Activated CD8-positive, alpha-beta T cell treated with anti-CD3 and anti-CD28 coated beads for 36 hours (primary cell): ENCODE data around the gene MYOZ1. TPM values are rescaled to one million over a fixed set of nuclear protein-coding genes. Genes with fewer than 3 reads are reported as not detected.

Source experiments
- ATAC-seq: fragments of 200-7000 bp; cut with Tn5 transposase; one replicate; pipeline ENCODE4 v1.10.0; 2021; ENCODE audit warnings: mild to moderate bottlenecking, moderate library complexity
- CTCF ChIA-PET: fragments of 350-600 bp; sonication (Branson Sonifier 250); formaldehyde crosslinking; loops from one replicate; lab custom pipeline; 2021; ENCODE audit warnings: antibody characterized with exemption; lab: Charles Lee
- POLR2A ChIA-PET: fragments of 350-600 bp; sonication (Branson Sonifier 250); formaldehyde crosslinking; loops from one replicate; lab custom pipeline; 2021; ENCODE audit warnings: antibody characterized with exemption; lab: Charles Lee
- DNase-seq: peaks from one replicate; pipeline ENCODE4 v3.0.0-alpha.2; 2020
- H3K27ac Mint-ChIP-seq: one replicate; pipeline ENCODE4 v1.8.0; 2021; ENCODE audit warnings: mild to moderate bottlenecking, mixed read lengths
- H3K27me3 Mint-ChIP-seq: one replicate; pipeline ENCODE4 v1.8.0; 2021; ENCODE audit warnings: mixed read lengths
- H3K36me3 Mint-ChIP-seq: one replicate; pipeline ENCODE4 v1.8.0; 2021; ENCODE audit warnings: low read depth, mixed read lengths
- H3K4me1 Mint-ChIP-seq: one replicate; pipeline ENCODE4 v1.8.0; 2021; ENCODE audit warnings: low read depth, mixed read lengths
- H3K4me3 Mint-ChIP-seq: one replicate; pipeline ENCODE4 v1.8.0; 2021; ENCODE audit warnings: mild to moderate bottlenecking, moderate library complexity, mixed read lengths
- H3K9me3 Mint-ChIP-seq: one replicate; pipeline ENCODE4 v1.8.0; 2021; ENCODE audit warnings: mixed read lengths
- CTCF ChIP-seq: fragments of 200-600 bp; IDR thresholded peaks from one replicate; pipeline ENCODE4 v1.8.0; 2022; ENCODE audit warnings: antibody characterized with exemption, mild to moderate bottlenecking
- intact Hi-C: fragments of 100-400 bp; cut with micrococcal nuclease; formaldehyde crosslinking; loops from one replicate; pipeline ENCODE4 v1.10.0; 2022
- total RNA-seq, 2 experiments: library from RNA; stranded (reverse); gene quantifications; one replicate each; pipeline ENCODE4 v1.2.3, GENCODE V29; 2021

MYOZ1 gene
- total RNA-seq, 2 experiments from 2014 or later: not detected

DNA sequence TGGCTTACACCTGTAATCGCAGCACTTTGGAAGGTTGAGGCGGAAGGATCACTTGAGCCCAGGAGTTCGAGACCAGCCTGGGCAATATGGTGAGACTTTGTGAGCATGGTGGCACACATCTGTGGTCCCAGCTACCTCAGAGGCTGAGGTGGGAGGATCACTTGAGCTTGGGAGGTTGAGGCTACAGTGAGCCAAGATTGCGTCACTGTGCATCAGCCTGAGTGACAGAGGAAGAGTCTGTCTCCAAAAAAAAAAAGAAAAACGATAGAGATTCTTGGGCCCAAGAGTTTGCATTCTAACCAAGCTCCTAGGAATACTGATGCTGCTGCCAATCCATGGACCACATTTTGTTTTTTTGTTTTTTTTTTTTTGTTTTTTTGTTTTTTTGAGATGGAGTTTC is 12.1 kb downstream of the MYOZ1 start:
- ChIA-PET CTCF (interaction anchor here (1.0 to 3.2 kb wide), 2 partner anchors 15 to 19 kb away, joined by 3 to 17 read pairs; no protein-coding TSS in a partner anchor), POLR2A (interaction anchor here (0.9 kb wide), 1 partner anchor 35 kb away, joined by 3 read pairs; no protein-coding TSS in a partner anchor)
- H3K4me1 Mint-ChIP-seq: peaks cover 16% of the 10 kb centered on the region
- intact Hi-C loops: no loop called here
- H3K4me3 Mint-ChIP-seq: no peak overlapping the region
- no peak for ATAC-seq
- H3K27ac Mint-ChIP-seq: no peak overlapping the region
- H3K27me3 Mint-ChIP-seq: no peaks in the 10 kb centered on the region
- TF ChIP-seq CTCF: no peak
- DNase-seq: no peak
- no peaks in the 10 kb centered on the region for H3K9me3 Mint-ChIP-seq
- H3K36me3 Mint-ChIP-seq: peaks cover 5% of the 10 kb centered on the region

DNA sequence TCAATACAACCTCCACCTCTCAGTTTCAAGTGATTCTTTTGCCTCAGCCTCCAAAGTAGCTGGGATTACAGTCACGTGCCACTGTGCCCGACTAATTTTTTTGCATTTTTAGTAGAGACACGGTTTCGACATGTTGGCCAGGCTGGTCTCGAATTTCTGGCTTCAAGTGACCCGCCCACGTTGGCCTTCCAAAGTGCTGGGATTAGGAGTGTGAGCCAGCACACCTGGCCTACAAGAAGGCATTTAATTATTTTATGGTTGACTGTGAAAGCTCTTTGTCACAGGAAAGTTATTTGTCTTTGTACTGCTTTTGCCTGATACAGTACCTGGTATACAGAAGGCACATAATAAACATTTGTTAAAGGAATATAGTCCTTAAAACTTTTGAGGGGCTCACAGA is 12.9 kb downstream of the MYOZ1 start:
- CTCF ChIA-PET: interaction anchor here (0.6 to 3.2 kb wide), 5 partner anchors 16 to 148 kb away, joined by 3 to 17 read pairs (median 4); no protein-coding TSS in a partner anchor
- Mint-ChIP-seq H3K9me3 (no peaks in the 10 kb centered on the region), H3K36me3 (peaks cover 5% of the 10 kb centered on the region), H3K4me3 (no peak overlapping the region), H3K4me1 (peaks cover 16% of the 10 kb centered on the region), H3K27me3 (no peaks in the 10 kb centered on the region), H3K27ac (no peak overlapping the region)
- no peak for TF ChIP-seq CTCF
- ATAC-seq (no peak), DNase-seq (no peak)
- POLR2A ChIA-PET: no interaction called here
- intact Hi-C loops: no loop called here

DNA sequence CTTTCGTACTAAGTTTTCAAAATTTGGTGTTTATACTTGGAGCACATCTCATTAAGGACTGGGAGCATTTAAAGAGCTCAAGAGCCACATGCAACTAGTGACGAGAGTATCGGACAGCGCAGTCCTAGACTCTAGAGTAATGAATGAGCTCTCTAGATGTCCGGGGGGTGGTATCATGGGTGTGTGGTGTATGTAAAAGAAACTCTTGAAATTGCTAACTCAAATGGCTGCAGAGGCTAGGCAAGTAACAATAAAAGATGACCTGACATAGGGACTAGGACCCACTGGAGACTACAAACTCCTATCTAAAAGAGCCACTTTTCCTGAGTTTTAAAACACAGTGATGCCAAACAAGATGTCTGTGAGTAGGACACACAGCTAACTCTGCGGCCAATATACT is 14.0 kb downstream of the MYOZ1 start:
- no peak for ATAC-seq
- Mint-ChIP-seq H3K27ac (peak overlapping the region; percentile 30), H3K36me3 (peaks cover 5% of the 10 kb centered on the region), H3K4me3 (peak overlapping the region; percentile 93), H3K27me3 (no peaks in the 10 kb centered on the region), H3K4me1 (peaks cover 16% of the 10 kb centered on the region), H3K9me3 (no peaks in the 10 kb centered on the region)
- POLR2A ChIA-PET: interaction anchor here (0.6 to 1.3 kb wide), 3 partner anchors 130 to 375 kb away, joined by 3 to 5 read pairs (median 3); partner anchors contain the start of gene MRPS16
- CTCF ChIA-PET: interaction anchor here (0.9 to 3.2 kb wide), 4 partner anchors 17 to 97 kb away, joined by 3 to 17 read pairs (median 6); no protein-coding TSS in a partner anchor
- DNase-seq: no peak
- TF ChIP-seq CTCF: no peak
- intact Hi-C loops: no loop called here

DNA sequence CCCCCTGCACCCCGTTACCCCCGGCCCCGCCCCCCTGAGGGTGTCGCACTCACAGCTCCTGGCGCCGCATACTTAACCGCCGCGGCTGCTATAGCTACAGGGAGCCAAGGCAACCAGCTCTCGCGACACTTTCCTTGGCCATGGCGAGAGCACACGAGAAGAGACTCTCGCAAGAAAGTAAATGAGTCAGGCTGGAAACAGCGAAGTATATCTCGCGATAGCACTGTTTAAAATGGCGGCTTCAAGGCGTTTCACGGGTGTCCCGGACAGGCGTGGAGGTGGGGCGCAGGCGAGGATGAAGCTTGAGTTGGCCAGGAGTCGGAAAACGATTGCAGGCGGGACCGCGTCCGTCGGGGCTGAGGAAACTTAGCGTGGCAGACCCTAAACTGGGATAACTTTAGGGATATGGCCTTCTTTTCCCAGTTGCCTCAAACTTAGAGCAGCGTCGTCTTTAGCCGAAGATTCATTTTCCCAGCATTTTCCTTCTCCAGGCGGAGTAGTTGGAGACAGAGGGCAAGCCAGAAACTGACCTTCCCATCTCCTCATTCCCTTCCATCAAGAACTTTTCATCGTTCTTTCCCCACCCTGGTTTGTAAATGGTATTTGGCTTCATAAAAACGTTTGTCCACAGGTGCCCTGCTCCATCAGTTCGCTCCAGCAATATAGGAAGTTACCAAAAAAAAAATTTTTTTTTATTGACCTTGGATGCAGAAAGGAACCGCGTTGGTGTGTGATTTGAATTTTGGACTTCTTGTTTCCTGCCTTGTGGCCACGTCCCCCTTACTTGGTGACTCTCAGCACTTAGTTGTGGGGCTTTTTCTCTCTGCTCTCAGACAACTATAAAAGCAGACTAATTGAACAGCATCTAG is 15.2 kb downstream of the MYOZ1 start:
- CTCF ChIA-PET: interaction anchor here (0.7 to 3.2 kb wide), 5 partner anchors 10 to 97 kb away, joined by 3 to 17 read pairs (median 8); no protein-coding TSS in a partner anchor
- Mint-ChIP-seq H3K4me1 (peaks cover 16% of the 10 kb centered on the region), H3K27ac (peak overlapping the region; percentile 98), H3K27me3 (no peaks in the 10 kb centered on the region), H3K4me3 (peak overlapping the region; percentile 93), H3K9me3 (no peaks in the 10 kb centered on the region), H3K36me3 (peaks cover 5% of the 10 kb centered on the region)
- POLR2A ChIA-PET: interaction anchor here (0.6 to 1.2 kb wide), 5 partner anchors 13 to 419 kb away, joined by 3 read pairs; partner anchors contain the start of genes DNAJC9 and USP54
- intact Hi-C loops: no loop called here
- peak; percentile 98 for ATAC-seq
- peak; percentile 98 for DNase-seq
- no peak for TF ChIP-seq CTCF
